HepG2 (cell line): ENCODE measurements around the gene SEMA6B. TPM values are rescaled to one million over a fixed set of nuclear protein-coding genes. Genes with fewer than 3 reads are reported as not detected.

ENCODE experiments used
- ATAC-seq: fragments of 200-7000 bp; cut with Tn5 transposase; 3 replicates; pipeline ENCODE4 v1.9.1; 2020; ENCODE audit warnings: mild to moderate bottlenecking, moderate library complexity
- BruUV-seq: library from RNA; stranded (reverse); fragments of 400-500 nt; replicated peaks from 2 replicates; lab custom pipeline; 2021; lab: Mats Ljungman, UMichigan
- CTCF ChIA-PET: fragments of 300-600 bp; formaldehyde crosslinking; extraction: SDS; loops from one replicate; lab custom pipeline; 2021; ENCODE audit warnings: low total read pairs, inconsistent platforms, low intra/inter-chr PET ratio; lab: Yijun Ruan, JAX
- POLR2A ChIA-PET: fragments of 350-600 bp; sonication (Branson Sonifier 250); formaldehyde crosslinking; loops from one replicate; lab custom pipeline; 2020; ENCODE audit warnings: antibody characterized with exemption, inconsistent platforms; lab: Yijun Ruan, JAX
- DNase-seq: peaks from one replicate; pipeline ENCODE4 v3.0.0-alpha.2; 2015; ENCODE audit warnings: low spot score
- FAIRE-seq: peaks from 3 replicates; lab custom pipeline; 2011; peaks lifted over from hg19 to GRCh38; lab: Jason Lieb, UNC
- H2AFZ ChIP-seq: one replicate; pipeline ENCODE4 v1.6.1; 2011; ENCODE audit warnings: low read length, inconsistent platforms
- H3K27ac ChIP-seq: fragments of 300-600 bp; 3 replicates; pipeline ENCODE4 v1.8.0; 2011; ENCODE audit warnings: mixed run types, mild to moderate bottlenecking, mixed read lengths, low read length, inconsistent platforms; ENCODE audit not compliant: insufficient read depth; ENCODE audit errors: extremely low read length
- H3K27me3 ChIP-seq, 2 experiments: fragments of 200-600 bp in 1 of 2; 2 replicates in 1 of 2; 3 replicates in 1 of 2; pipeline versions ENCODE4 v1.6.0 to v1.8.0; 2011; ENCODE audit warnings: low read length in 2 of 2, mild to moderate bottlenecking in 2 of 2, moderate library complexity in 2 of 2, inconsistent platforms in 1 of 2; ENCODE audit not compliant: insufficient read depth in 2 of 2, control insufficient read depth in 1 of 2
- H3K36me3 ChIP-seq, 2 experiments: fragments of 200-600 bp in 1 of 2; replicated peaks in 1 of 2; 2 replicates in 1 of 2; 3 replicates in 1 of 2; pipeline versions ENCODE4 v1.5.1 to v1.8.0; 2011; ENCODE audit warnings: low read length in 2 of 2, inconsistent platforms in 1 of 2; ENCODE audit not compliant: insufficient read depth in 2 of 2, control insufficient read depth in 1 of 2
- H3K4me1 ChIP-seq: 2 replicates; pipeline ENCODE4 v1.5.1; 2012; ENCODE audit warnings: low read length, inconsistent platforms; ENCODE audit not compliant: insufficient read depth
- H3K4me2 ChIP-seq: 2 replicates; pipeline ENCODE4 v1.6.0; 2011; ENCODE audit warnings: low read depth, low read length, inconsistent platforms
- H3K4me3 ChIP-seq, 3 experiments: fragments of 200-600 bp in 1 of 3; sonication (generic), shearing (Covaris generic) in 1 of 3; replicated peaks in 1 of 3; 2 replicates each; pipeline ENCODE4 v1.5.1; 2011 to 2016; ENCODE audit warnings: low read length in 3 of 3, inconsistent platforms in 2 of 3, low read depth in 2 of 3, mild to moderate bottlenecking in 2 of 3, control low read depth in 1 of 3, mixed read lengths in 1 of 3; ENCODE audit not compliant: insufficient read depth in 1 of 3
- H3K79me2 ChIP-seq: one replicate; pipeline ENCODE4 v1.6.1; 2011; ENCODE audit warnings: low read length, inconsistent platforms; ENCODE audit not compliant: insufficient read depth
- H3K9ac ChIP-seq: 2 replicates; pipeline ENCODE4 v1.6.0; 2011; ENCODE audit warnings: mild to moderate bottlenecking, low read depth, low read length, inconsistent platforms; ENCODE audit not compliant: insufficient read depth
- H3K9me3 ChIP-seq: 2 replicates; pipeline ENCODE4 v1.5.1; 2012; ENCODE audit warnings: mild to moderate bottlenecking, low read length
- H4K20me1 ChIP-seq: 2 replicates; pipeline ENCODE4 v1.6.0; 2011; ENCODE audit warnings: inconsistent platforms, mild to moderate bottlenecking, low read length, moderate library complexity; ENCODE audit not compliant: insufficient read depth
- BORCS8-MEF2B ChIP-seq: sonication (generic); formaldehyde crosslinking; IDR thresholded peaks from 2 replicates; pipeline ENCODE4 v1.8.0; 2022; ENCODE audit warnings: mild to moderate bottlenecking, missing genetic modification reagents
- CBX2 ChIP-seq, 2 experiments: fragments of 200-600 bp in 1 of 2; sonication (generic); formaldehyde crosslinking in 1 of 2; IDR thresholded peaks; 2 replicates each; pipeline versions ENCODE4 v1.7.0 to v1.8.1; 2018 to 2022; ENCODE audit warnings: low read depth in 2 of 2, low read length in 1 of 2, mild to moderate bottlenecking in 1 of 2, missing genetic modification reagents in 1 of 2
- FOXK1 ChIP-seq: sonication (generic); formaldehyde crosslinking; IDR thresholded peaks from 2 replicates; pipeline ENCODE4 v1.4.0; 2020; ENCODE audit warnings: low read depth, missing genetic modification reagents, borderline replicate concordance
- KDM2A ChIP-seq: sonication (generic); formaldehyde crosslinking; IDR thresholded peaks from 2 replicates; pipeline ENCODE4 v1.4.0; 2020; ENCODE audit warnings: low read depth, missing genetic modification reagents, borderline replicate concordance
- LRRFIP1 ChIP-seq: sonication (generic); formaldehyde crosslinking; conservative IDR thresholded peaks from 2 replicates; pipeline ENCODE4 v1.4.0; 2020; ENCODE audit warnings: missing genetic modification reagents
- NCOA5 ChIP-seq: sonication (generic); formaldehyde crosslinking; IDR thresholded peaks from 2 replicates; pipeline ENCODE4 v1.4.0; 2020; ENCODE audit warnings: missing genetic modification reagents
- RARA ChIP-seq: IDR thresholded peaks from 2 replicates; pipeline ENCODE4 v1.6.1; 2016; ENCODE audit warnings: missing genetic modification reagents, missing compliant biosample characterization
- TFAP4 ChIP-seq: sonication (generic); IDR thresholded peaks from 2 replicates; pipeline ENCODE4 v1.6.1; 2016; ENCODE audit warnings: low read depth, borderline replicate concordance
- ZBTB14 ChIP-seq: sonication (generic); formaldehyde crosslinking; IDR thresholded peaks from 2 replicates; pipeline ENCODE4 v1.4.0; 2020; ENCODE audit warnings: missing genetic modification reagents
- ZNF12 ChIP-seq: sonication (generic); formaldehyde crosslinking; IDR thresholded peaks from 2 replicates; pipeline ENCODE4 v1.5.0; 2020; ENCODE audit warnings: missing genetic modification reagents
- ZNF460 ChIP-seq: sonication (generic); formaldehyde crosslinking; IDR thresholded peaks from 2 replicates; pipeline ENCODE4 v1.5.1; 2020; ENCODE audit warnings: missing genetic modification reagents, mild to moderate bottlenecking, borderline replicate concordance
- ZNF850 ChIP-seq: sonication (generic); formaldehyde crosslinking; conservative IDR thresholded peaks from 2 replicates; pipeline ENCODE4 v1.9.0; 2021; ENCODE audit warnings: mild to moderate bottlenecking, missing genetic modification reagents
- WGBS: methylation state at CpG from one replicate; pipeline ENCODE4 v1.1.6; 2017; ENCODE audit warnings: low lambda C conversion rate; 5-methylcytosine and 5-hydroxymethylcytosine counted together
- in situ Hi-C: cut with HindIII; loops from 2 replicates; pipeline ENCODE4 v1.10.0; 2017; ENCODE audit warnings: low pct_unique_long_range_greater_than_20kb; ENCODE audit not compliant: extremely low pct_ligation_motif_present
- intact Hi-C: fragments of 100-400 bp; cut with micrococcal nuclease; formaldehyde crosslinking; loops from one replicate; pipeline ENCODE4 v1.10.0; 2022; ENCODE audit not compliant: unreplicated experiment
- polyA plus RNA-seq, 8 experiments: library from polyadenylated mRNA; depleted of rRNA in 3 of 8; stranded (reverse) in 7 of 8; unstranded in 1 of 8; fragments of >200 nt; fragmentation: Illumina TruSeq in 4 of 8; extraction: Trizol in 4 of 8; gene quantifications; 2 replicates each; pipeline versions ENCODE4 v1.2.1 to v1.2.3, GENCODE V29; 2011 to 2016; ENCODE audit warnings: low read depth in 4 of 8, missing spikeins in 1 of 8, mixed read lengths in 1 of 8; ENCODE audit not compliant: insufficient read depth in 1 of 8
- total RNA-seq, 5 experiments: library from RNA; depleted of rRNA; stranded (reverse); fragments of >200 nt; fragmentation: Illumina TruSeq; extraction: Trizol; gene quantifications; 2 replicates each; pipeline ENCODE4 v1.2.3, GENCODE V29; 2016; ENCODE audit warnings: low read depth in 1 of 5
- TF ChIP-seq, protein P1 (sequence below): sonication (generic); formaldehyde crosslinking; IDR thresholded peaks from 2 replicates; pipeline ENCODE4 v1.8.0; 2022; ENCODE audit warnings: missing genetic modification reagents, low read depth, mild to moderate bottlenecking, borderline replicate concordance
- TF ChIP-seq, protein P2 (sequence below): IDR thresholded peaks from 2 replicates; pipeline ENCODE4 v1.6.1; 2016; ENCODE audit warnings: mild to moderate bottlenecking

SEMA6B gene
- total and polyA plus RNA-seq, 2 of the 13 experiments (the other 11 are each of a cell fraction or from before 2014, with no cell fraction given): 45.5 to 67.1 TPM

DNA sequence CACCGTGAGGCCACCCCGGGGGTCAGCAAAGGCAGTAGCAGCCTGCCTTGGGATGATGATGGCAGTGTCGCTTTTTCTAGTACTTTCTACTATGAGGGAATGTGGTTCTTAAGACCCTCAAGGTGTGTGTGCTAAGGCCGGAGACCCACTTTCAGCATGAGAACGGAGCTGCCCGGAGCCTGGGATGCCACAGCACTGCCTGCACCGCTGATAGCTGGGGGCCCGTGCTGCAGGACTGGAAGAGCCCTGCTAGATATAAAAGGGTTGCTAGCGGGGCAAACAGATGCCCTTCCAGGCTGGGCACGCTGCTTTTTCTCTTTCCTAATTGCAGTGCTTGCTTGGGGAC is 55.7 kb downstream of the SEMA6B start:
- no peak overlapping the region for H3K4me3 ChIP-seq
- TF ChIP-seq LRRFIP1 (no peak), ZNF460 (CRISPR knock-in tag) (no peak), FOXK1 (CRISPR knock-in tag) (no peak), ZNF850 (CRISPR knock-in tag) (no peak), RARA (CRISPR knock-in tag) (no peak), CBX2 (IDR thresholded peaks at IDR 0.05; ENCODE audit: low read depth, low read length) (no peak), CBX2 (CRISPR knock-in tag; IDR thresholded peaks at IDR 0.05; ENCODE audit: low read depth) (no peak), ZNF12 (CRISPR knock-in tag) (no peak), NCOA5 (CRISPR knock-in tag) (no peak), KDM2A (no peak), TFAP4 (no peak), BORCS8-MEF2B (CRISPR knock-in tag) (no peak), ZBTB14 (CRISPR knock-in tag) (no peak)
- TF ChIP-seq, protein P1, sequence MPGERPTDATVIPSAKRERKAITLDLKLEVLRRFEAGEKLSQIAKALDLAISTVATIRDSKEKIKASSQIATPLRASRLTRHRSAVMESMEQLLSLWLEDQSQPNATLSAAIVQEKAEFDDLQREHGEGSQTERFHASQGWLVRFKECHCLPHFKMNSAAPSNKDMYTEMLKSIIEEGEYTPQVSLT (CRISPR knock-in tag): no peak
- TF ChIP-seq, protein P2, sequence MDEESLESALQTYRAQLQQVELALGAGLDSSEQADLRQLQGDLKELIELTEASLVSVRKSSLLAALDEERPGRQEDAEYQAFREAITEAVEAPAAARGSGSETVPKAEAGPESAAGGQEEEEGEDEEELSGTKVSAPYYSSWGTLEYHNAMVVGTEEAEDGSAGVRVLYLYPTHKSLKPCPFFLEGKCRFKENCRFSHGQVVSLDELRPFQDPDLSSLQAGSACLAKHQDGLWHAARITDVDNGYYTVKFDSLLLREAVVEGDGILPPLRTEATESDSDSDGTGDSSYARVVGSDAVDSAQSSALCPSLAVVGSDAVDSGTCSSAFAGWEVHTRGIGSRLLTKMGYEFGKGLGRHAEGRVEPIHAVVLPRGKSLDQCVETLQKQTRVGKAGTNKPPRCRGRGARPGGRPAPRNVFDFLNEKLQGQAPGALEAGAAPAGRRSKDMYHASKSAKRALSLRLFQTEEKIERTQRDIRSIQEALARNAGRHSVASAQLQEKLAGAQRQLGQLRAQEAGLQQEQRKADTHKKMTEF (CRISPR knock-in tag): no peak
- no peaks in the 10 kb centered on the region for H3K9me3 ChIP-seq
- H3K36me3 ChIP-seq: peaks cover 4 to 16% of the 10 kb centered on the region in 2 experiments; a peak in 3 of 5 replicates
- in situ Hi-C loops: no loop called here
- BruUV-seq: no TSS peak
- CTCF ChIA-PET: no interaction called here
- no peak for FAIRE-seq
- no peak for ATAC-seq
- H2AFZ ChIP-seq: no peak overlapping the region
- no peaks in the 10 kb centered on the region for H4K20me1 ChIP-seq
- H3K9ac ChIP-seq: no peak overlapping the region
- H3K4me2 ChIP-seq: no peak overlapping the region
- no peaks in the 10 kb centered on the region for H3K4me1 ChIP-seq
- DNase-seq: no peak
- no peaks in the 10 kb centered on the region for H3K79me2 ChIP-seq
- WGBS: 94% methylated on average over 8 of the region's 10 CpGs
- POLR2A ChIA-PET: interaction anchor here (0.7 to 1.2 kb wide), 2 partner anchors 15 to 33 kb away, joined by 3 read pairs; partner anchors contain the start of gene PLIN4
- intact Hi-C loops: no loop called here
- no peak overlapping the region for H3K27ac ChIP-seq
- no peaks in the 10 kb centered on the region for H3K27me3 ChIP-seq
